H1 (cell line): ENCODE measurements around the gene GPR15LG.

Source experiments
- BRCA1 ChIP-seq: IDR thresholded peaks from 2 replicates; pipeline ENCODE4 v1.6.1; 2012; ENCODE audit warnings: low read depth, low read length, improper control_type of control experiment
- CREB1 ChIP-seq: IDR thresholded peaks from 2 replicates; pipeline ENCODE4 v1.6.1; 2012; ENCODE audit warnings: inconsistent platforms
- EP300 ChIP-seq, 2 experiments: IDR thresholded peaks; 1 replicate in 1 of 2; 2 replicates in 1 of 2; pipeline ENCODE4 v1.6.1; 2011 to 2012; ENCODE audit warnings: low read depth in 2 of 2, low read length in 2 of 2, mild to moderate bottlenecking in 2 of 2, borderline replicate concordance in 1 of 2, inconsistent platforms in 1 of 2, moderate library complexity in 1 of 2
- KDM1A ChIP-seq: fragments of 200-600, 300-600 bp; sonication (generic); IDR thresholded peaks from 2 replicates; pipeline ENCODE4 v1.7.1; 2016; ENCODE audit warnings: mild to moderate bottlenecking, low read length, borderline replicate concordance
- POLR2A ChIP-seq, 2 experiments: IDR thresholded peaks; 1 replicate in 1 of 2; 2 replicates in 1 of 2; pipeline ENCODE4 v1.6.1; 2011; ENCODE audit warnings: low read depth in 2 of 2, low read length in 2 of 2, mild to moderate bottlenecking in 2 of 2; ENCODE audit errors: control extremely low read depth in 1 of 2
- POLR2AphosphoS5 ChIP-seq: IDR thresholded peaks from 2 replicates; pipeline ENCODE4 v1.6.1; 2011; ENCODE audit warnings: low read depth, low read length
- POU5F1 ChIP-seq: IDR thresholded peaks from 2 replicates; pipeline ENCODE4 v1.6.1; 2011; ENCODE audit warnings: low read depth, mild to moderate bottlenecking, low read length, moderate library complexity
- RAD21 ChIP-seq, 2 experiments: IDR thresholded peaks in 1 of 2; conservative IDR thresholded peaks in 1 of 2; 2 replicates each; pipeline ENCODE4 v1.6.1; 2011; ENCODE audit warnings: low read depth in 2 of 2, low read length in 2 of 2, improper control_type of control experiment in 1 of 2, inconsistent platforms in 1 of 2, mild to moderate bottlenecking in 1 of 2, moderate library complexity in 1 of 2
- SUZ12 ChIP-seq: fragments of 200-600 bp; sonication (generic); IDR thresholded peaks from 2 replicates; pipeline ENCODE4 v1.6.1; 2012; ENCODE audit warnings: mild to moderate bottlenecking, inconsistent platforms, low read length, moderate library complexity, mixed read lengths
- TEAD4 ChIP-seq: IDR thresholded peaks from 2 replicates; pipeline ENCODE4 v1.6.1; 2012; ENCODE audit warnings: low read depth, low read length, inconsistent platforms, mixed read lengths
- TF ChIP-seq, protein P1 (sequence below), 3 experiments: IDR thresholded peaks; 1 replicate in 2 of 3; 2 replicates in 1 of 3; pipeline versions ENCODE4 v1.5.1 to v1.6.1; 2011; ENCODE audit warnings: low read length in 3 of 3, mild to moderate bottlenecking in 3 of 3, inconsistent platforms in 2 of 3, low read depth in 1 of 3, moderate library complexity in 1 of 3; ENCODE audit not compliant: insufficient read depth in 1 of 3; ENCODE audit errors: control extremely low read depth in 1 of 3
- TF ChIP-seq, protein P2 (sequence below): IDR thresholded peaks from 2 replicates; pipeline ENCODE4 v1.6.1; 2012; ENCODE audit warnings: low read length, inconsistent platforms

DNA sequence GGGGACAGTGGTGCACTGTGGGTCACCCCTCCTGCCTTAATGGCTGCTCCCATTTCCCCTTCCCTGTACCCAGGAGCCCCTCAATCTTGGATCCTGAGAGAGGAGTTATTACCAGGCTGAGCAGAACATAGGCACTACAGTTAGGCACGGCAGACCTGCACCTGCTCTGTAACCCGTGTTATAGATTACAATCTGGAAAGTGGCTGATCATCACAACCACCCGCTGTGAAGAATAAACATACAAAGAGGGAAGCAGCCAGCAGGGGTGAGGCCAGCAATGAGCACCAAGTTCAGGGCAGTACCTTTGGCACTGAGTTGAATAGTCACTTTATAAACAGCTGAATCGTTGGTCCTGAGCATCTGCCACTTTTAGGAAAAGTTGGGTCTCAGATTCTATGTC lies 22.5 kb downstream of the GPR15LG start:
- TF ChIP-seq, protein P1, sequence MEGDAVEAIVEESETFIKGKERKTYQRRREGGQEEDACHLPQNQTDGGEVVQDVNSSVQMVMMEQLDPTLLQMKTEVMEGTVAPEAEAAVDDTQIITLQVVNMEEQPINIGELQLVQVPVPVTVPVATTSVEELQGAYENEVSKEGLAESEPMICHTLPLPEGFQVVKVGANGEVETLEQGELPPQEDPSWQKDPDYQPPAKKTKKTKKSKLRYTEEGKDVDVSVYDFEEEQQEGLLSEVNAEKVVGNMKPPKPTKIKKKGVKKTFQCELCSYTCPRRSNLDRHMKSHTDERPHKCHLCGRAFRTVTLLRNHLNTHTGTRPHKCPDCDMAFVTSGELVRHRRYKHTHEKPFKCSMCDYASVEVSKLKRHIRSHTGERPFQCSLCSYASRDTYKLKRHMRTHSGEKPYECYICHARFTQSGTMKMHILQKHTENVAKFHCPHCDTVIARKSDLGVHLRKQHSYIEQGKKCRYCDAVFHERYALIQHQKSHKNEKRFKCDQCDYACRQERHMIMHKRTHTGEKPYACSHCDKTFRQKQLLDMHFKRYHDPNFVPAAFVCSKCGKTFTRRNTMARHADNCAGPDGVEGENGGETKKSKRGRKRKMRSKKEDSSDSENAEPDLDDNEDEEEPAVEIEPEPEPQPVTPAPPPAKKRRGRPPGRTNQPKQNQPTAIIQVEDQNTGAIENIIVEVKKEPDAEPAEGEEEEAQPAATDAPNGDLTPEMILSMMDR (IDR thresholded peaks at IDR 0.05; ENCODE audit: control extremely low read depth in 1 of 3, insufficient read depth in 1 of 3, low read depth in 1 of 3, low read length in 3 of 3), result no peak
- TF ChIP-seq POLR2AphosphoS5 (no peak), POU5F1 (no peak), POLR2A (IDR thresholded peaks at IDR 0.05; ENCODE audit: control extremely low read depth in 1 of 2, low read depth in 2 of 2, low read length in 2 of 2) (no peak), EP300 (IDR thresholded peaks at IDR 0.05; ENCODE audit: borderline replicate concordance in 1 of 2, low read depth in 2 of 2, low read length in 2 of 2) (no peak), BRCA1 (no peak), SUZ12 (no peak), RAD21 (IDR thresholded peaks at IDR 0.05 in 1 of 2, conservative IDR thresholded peaks at IDR 0.05 in 1 of 2; ENCODE audit: low read depth in 2 of 2, low read length in 2 of 2) (no peak), CREB1 (no peak), KDM1A (no peak), TEAD4 (no peak)
- TF ChIP-seq, protein P2, sequence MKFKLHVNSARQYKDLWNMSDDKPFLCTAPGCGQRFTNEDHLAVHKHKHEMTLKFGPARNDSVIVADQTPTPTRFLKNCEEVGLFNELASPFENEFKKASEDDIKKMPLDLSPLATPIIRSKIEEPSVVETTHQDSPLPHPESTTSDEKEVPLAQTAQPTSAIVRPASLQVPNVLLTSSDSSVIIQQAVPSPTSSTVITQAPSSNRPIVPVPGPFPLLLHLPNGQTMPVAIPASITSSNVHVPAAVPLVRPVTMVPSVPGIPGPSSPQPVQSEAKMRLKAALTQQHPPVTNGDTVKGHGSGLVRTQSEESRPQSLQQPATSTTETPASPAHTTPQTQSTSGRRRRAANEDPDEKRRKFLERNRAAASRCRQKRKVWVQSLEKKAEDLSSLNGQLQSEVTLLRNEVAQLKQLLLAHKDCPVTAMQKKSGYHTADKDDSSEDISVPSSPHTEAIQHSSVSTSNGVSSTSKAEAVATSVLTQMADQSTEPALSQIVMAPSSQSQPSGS, result no peak
